Measurements from ENCODE around the gene KIFAP3. TPM values are rescaled to one million over a fixed set of nuclear protein-coding genes. Genes with fewer than 3 reads are reported as not detected.

The KIFAP3 gene
- total RNA-seq, 1 experiment from 2014 or later = 2.3 TPM

GRCh38 chr1:169951108-169951507 is 123.4 kb downstream of the KIFAP3 start:
- no peaks in the 10 kb centered on the region for H3K36me3 Mint-ChIP-seq
- no peak overlapping the region for H3K27ac Mint-ChIP-seq
- ATAC-seq (no peak), DNase-seq (ENCODE audit: low spot score) (no peak)
- no peak overlapping the region for H3K4me3 Mint-ChIP-seq
- no peaks in the 10 kb centered on the region for H3K9me3 Mint-ChIP-seq
- TF ChIP-seq HMGA2 (CRISPR knock-in tag; IDR thresholded peaks at IDR 0.05) = no peak
- no peak for TF ChIP-seq E2F5 (CRISPR knock-in tag; IDR thresholded peaks at IDR 0.05)
- TF ChIP-seq USF1 (CRISPR knock-in tag; IDR thresholded peaks at IDR 0.05) = no peak
- TF ChIP-seq PRRX2 (CRISPR knock-in tag; IDR thresholded peaks at IDR 0.05) = no peak
- no peak for TF ChIP-seq ZNF396 (CRISPR knock-in tag; IDR thresholded peaks at IDR 0.05; ENCODE audit: borderline replicate concordance)
- no peak for TF ChIP-seq ESRRA (CRISPR knock-in tag; IDR thresholded peaks at IDR 0.05; ENCODE audit: borderline replicate concordance)
- no peak for TF ChIP-seq ZNF512 (CRISPR knock-in tag; IDR thresholded peaks at IDR 0.05; ENCODE audit: borderline replicate concordance)
- no peak for TF ChIP-seq TEAD1 (CRISPR knock-in tag; IDR thresholded peaks at IDR 0.05)
- no peak for TF ChIP-seq ZNF671 (CRISPR knock-in tag; IDR thresholded peaks at IDR 0.05)
- ChIA-PET POLR2A (no interaction called here), CTCF (no interaction called here)
- H3K27me3 Mint-ChIP-seq (ENCODE audit: low read depth) = no peaks in the 10 kb centered on the region
- H3K4me1 Mint-ChIP-seq = peaks cover 4% of the 10 kb centered on the region

- Mint-ChIP-seq H3K36me3 (no peaks in the 10 kb centered on the region), H3K4me1 (peaks cover 4% of the 10 kb centered on the region), H3K9me3 (no peaks in the 10 kb centered on the region), H3K4me3 (no peak overlapping the region), H3K27ac (no peak overlapping the region), H3K27me3 (ENCODE audit: low read depth) (no peaks in the 10 kb centered on the region)
- CTCF ChIA-PET = interaction anchor here (1.0 to 1.4 kb wide), 2 partner anchors 20 to 740 kb away, joined by 4 read pairs; no protein-coding TSS in a partner anchor
- ATAC-seq (no peak), DNase-seq (ENCODE audit: low spot score) (no peak)
- no peak for TF ChIP-seq NFYB (CRISPR knock-in tag; conservative IDR thresholded peaks at IDR 0.05; ENCODE audit: low read depth)
- POLR2A ChIA-PET = no interaction called here
Observed at GRCh38 chr1:169949139-169949538, 125.4 kb downstream of the KIFAP3 start.

GRCh38 chr1:169946206-169946605 is 128.3 kb downstream of the KIFAP3 start:
- DNase-seq (ENCODE audit: low spot score) = no peak
- no peaks in the 10 kb centered on the region for H3K36me3 Mint-ChIP-seq
- H3K4me1 Mint-ChIP-seq = peaks cover 4% of the 10 kb centered on the region
- H3K9me3 Mint-ChIP-seq = no peaks in the 10 kb centered on the region
- H3K27ac Mint-ChIP-seq = no peak overlapping the region
- H3K27me3 Mint-ChIP-seq (ENCODE audit: low read depth) = no peaks in the 10 kb centered on the region
- no peak overlapping the region for H3K4me3 Mint-ChIP-seq
- ChIA-PET CTCF (no interaction called here), POLR2A (no interaction called here)
- ATAC-seq = no peak
- TF ChIP-seq ATF3 (CRISPR knock-in tag; conservative IDR thresholded peaks at IDR 0.05) (no peak), KAT7 (CRISPR knock-in tag; IDR thresholded peaks at IDR 0.05; ENCODE audit: borderline replicate concordance) (no peak), HMGXB4 (CRISPR knock-in tag; IDR thresholded peaks at IDR 0.05) (no peak), IRF2 (CRISPR knock-in tag; IDR thresholded peaks at IDR 0.05; ENCODE audit: borderline replicate concordance, low read depth) (no peak), PREB (CRISPR knock-in tag; IDR thresholded peaks at IDR 0.05; ENCODE audit: borderline replicate concordance) (no peak), NR1H2 (CRISPR knock-in tag; IDR thresholded peaks at IDR 0.05) (no peak), SMAD4 (CRISPR knock-in tag; IDR thresholded peaks at IDR 0.05) (no peak), NFE2L1 (CRISPR knock-in tag; IDR thresholded peaks at IDR 0.05) (no peak), PRDM15 (CRISPR knock-in tag; IDR thresholded peaks at IDR 0.05) (no peak), CBFB (CRISPR knock-in tag; IDR thresholded peaks at IDR 0.05; ENCODE audit: low read depth) (no peak), TCF7 (CRISPR knock-in tag; IDR thresholded peaks at IDR 0.05; ENCODE audit: low read depth) (no peak), ATF1 (CRISPR knock-in tag; IDR thresholded peaks at IDR 0.05) (no peak), PRRX2 (CRISPR knock-in tag; IDR thresholded peaks at IDR 0.05) (no peak), EMX1 (CRISPR knock-in tag; IDR thresholded peaks at IDR 0.05) (no peak), GABPB1 (CRISPR knock-in tag; IDR thresholded peaks at IDR 0.05) (no peak), FOXJ3 (CRISPR knock-in tag; IDR thresholded peaks at IDR 0.05; ENCODE audit: borderline replicate concordance) (no peak)

All from WTC11 (cell line).